Endodermal cell (in vitro differentiated cells): ENCODE results near the gene CHAD. TPM values are rescaled to one million over a fixed set of nuclear protein-coding genes. Genes with fewer than 3 reads are reported as not detected.

Experiments used
- DNase-seq: peaks from one replicate; pipeline ENCODE4 v3.0.0-alpha.2; 2017
- H3K27ac ChIP-seq: 2 replicates; pipeline ENCODE4 v1.5.1; 2013; ENCODE audit warnings: mild to moderate bottlenecking, low read depth, low read length, moderate library complexity
- H3K27me3 ChIP-seq: 2 replicates; pipeline ENCODE4 v1.6.1; 2013; ENCODE audit warnings: mild to moderate bottlenecking, low read length, moderate library complexity; ENCODE audit not compliant: insufficient read depth, control insufficient read depth, poor library complexity, severe bottlenecking
- H3K36me3 ChIP-seq: 2 replicates; pipeline ENCODE4 v1.7.0; 2013; ENCODE audit warnings: mild to moderate bottlenecking, low read length, moderate library complexity; ENCODE audit not compliant: control insufficient read depth, insufficient read depth
- H3K4me1 ChIP-seq: one replicate; pipeline ENCODE4 v1.7.0; 2013; ENCODE audit warnings: low read length; ENCODE audit not compliant: control insufficient read depth, insufficient read depth
- H3K4me3 ChIP-seq: 2 replicates; pipeline ENCODE4 v1.5.1; 2013; ENCODE audit warnings: mild to moderate bottlenecking, low read length, moderate library complexity
- H3K9ac ChIP-seq: 2 replicates; pipeline ENCODE4 v1.6.1; 2013; ENCODE audit warnings: mild to moderate bottlenecking, low read length, moderate library complexity; ENCODE audit not compliant: poor library complexity, severe bottlenecking; ENCODE audit errors: extremely low read depth
- H3K9me3 ChIP-seq: 2 replicates; pipeline ENCODE4 v1.6.1; 2013; ENCODE audit warnings: mild to moderate bottlenecking, low read length, moderate library complexity; ENCODE audit not compliant: control insufficient read depth
- H3K27ac Mint-ChIP-seq: 2 replicates; pipeline ENCODE4 v1.8.0; 2020; ENCODE audit warnings: mixed read lengths
- H3K27me3 Mint-ChIP-seq: 2 replicates; pipeline ENCODE4 v1.8.0; 2021; ENCODE audit warnings: mild to moderate bottlenecking, mixed read lengths; ENCODE audit not compliant: insufficient read depth
- H3K36me3 Mint-ChIP-seq: 2 replicates; pipeline ENCODE4 v1.8.0; 2020; ENCODE audit warnings: low read depth, mixed read lengths
- H3K4me1 Mint-ChIP-seq: 2 replicates; pipeline ENCODE4 v1.8.0; 2020; ENCODE audit warnings: mixed read lengths
- H3K4me3 Mint-ChIP-seq: 2 replicates; pipeline ENCODE4 v1.8.0; 2020; ENCODE audit warnings: mild to moderate bottlenecking, moderate library complexity, mixed read lengths
- H3K9me3 Mint-ChIP-seq: 2 replicates; pipeline ENCODE4 v1.8.0; 2020; ENCODE audit warnings: mild to moderate bottlenecking, mixed read lengths
- WGBS, 2 experiments: methylation state at CpG; one replicate each; pipeline versions ENCODE4 v1.1.5 to v1.1.7; 2013; ENCODE audit warnings: missing lambda C conversion rate in 2 of 2, mixed read lengths in 1 of 2; ENCODE audit not compliant: insufficient coverage in 1 of 2, insufficient read length in 1 of 2; 5-methylcytosine and 5-hydroxymethylcytosine counted together
- total RNA-seq, 2 donors: library from RNA; stranded (reverse); fragmentation: NEBNext Ultra II Directional in 1 of 2; extraction: Animal tissue kit (Norgen Biotek cat#: 25700) in 1 of 2; gene quantifications; 2 replicates in 1 of 2; 3 replicates in 1 of 2; pipeline ENCODE4 v1.2.1, GENCODE V29; 2021
- TF ChIP-seq, protein P1 (sequence below): fragments of 200-600 bp; sonication (generic); conservative IDR thresholded peaks from 2 replicates; pipeline ENCODE4 v1.5.0; 2021; ENCODE audit warnings: antibody characterized with exemption, mild to moderate bottlenecking

CHAD gene
- total RNA-seq, 2 donors from 2014 or later = 0.15 TPM; not detected in 1

- Mint-ChIP-seq H3K36me3 (no peaks in the 10 kb centered on the region), H3K9me3 (no peaks in the 10 kb centered on the region), H3K27ac (no peak overlapping the region), H3K4me3 (no peak overlapping the region), H3K27me3 (peaks cover 4% of the 10 kb centered on the region), H3K4me1 (no peaks in the 10 kb centered on the region)
- no peaks in the 10 kb centered on the region for H3K36me3 ChIP-seq
- no peaks in the 10 kb centered on the region for H3K27me3 ChIP-seq
- no peaks in the 10 kb centered on the region for H3K9me3 ChIP-seq
- H3K4me3 ChIP-seq = no peak overlapping the region
- no peak overlapping the region for H3K9ac ChIP-seq
- TF ChIP-seq, protein P1, sequence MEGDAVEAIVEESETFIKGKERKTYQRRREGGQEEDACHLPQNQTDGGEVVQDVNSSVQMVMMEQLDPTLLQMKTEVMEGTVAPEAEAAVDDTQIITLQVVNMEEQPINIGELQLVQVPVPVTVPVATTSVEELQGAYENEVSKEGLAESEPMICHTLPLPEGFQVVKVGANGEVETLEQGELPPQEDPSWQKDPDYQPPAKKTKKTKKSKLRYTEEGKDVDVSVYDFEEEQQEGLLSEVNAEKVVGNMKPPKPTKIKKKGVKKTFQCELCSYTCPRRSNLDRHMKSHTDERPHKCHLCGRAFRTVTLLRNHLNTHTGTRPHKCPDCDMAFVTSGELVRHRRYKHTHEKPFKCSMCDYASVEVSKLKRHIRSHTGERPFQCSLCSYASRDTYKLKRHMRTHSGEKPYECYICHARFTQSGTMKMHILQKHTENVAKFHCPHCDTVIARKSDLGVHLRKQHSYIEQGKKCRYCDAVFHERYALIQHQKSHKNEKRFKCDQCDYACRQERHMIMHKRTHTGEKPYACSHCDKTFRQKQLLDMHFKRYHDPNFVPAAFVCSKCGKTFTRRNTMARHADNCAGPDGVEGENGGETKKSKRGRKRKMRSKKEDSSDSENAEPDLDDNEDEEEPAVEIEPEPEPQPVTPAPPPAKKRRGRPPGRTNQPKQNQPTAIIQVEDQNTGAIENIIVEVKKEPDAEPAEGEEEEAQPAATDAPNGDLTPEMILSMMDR = no peak
- no peaks in the 10 kb centered on the region for H3K4me1 ChIP-seq
- peak; percentile 44 for DNase-seq
- 77 to 79% methylated on average over 5 to 7 of the region's 7 CpGs for WGBS, 2 experiments
- no peak overlapping the region for H3K27ac ChIP-seq
These were observed 29.6 kb upstream of the CHAD start for GRCh38 chr17:50498021-50498874.

GRCh38 chr17:50495918-50496317, 27.2 kb upstream of the CHAD start:
- no peak overlapping the region for H3K9ac ChIP-seq
- Mint-ChIP-seq H3K27ac (no peak overlapping the region), H3K27me3 (no peaks in the 10 kb centered on the region), H3K4me3 (no peak overlapping the region), H3K9me3 (no peaks in the 10 kb centered on the region), H3K36me3 (no peaks in the 10 kb centered on the region), H3K4me1 (no peaks in the 10 kb centered on the region)
- peak; percentile 29 for DNase-seq
- TF ChIP-seq, protein P1 = no peak
- H3K4me1 ChIP-seq = no peaks in the 10 kb centered on the region
- H3K9me3 ChIP-seq = no peaks in the 10 kb centered on the region
- no peak overlapping the region for H3K27ac ChIP-seq
- H3K36me3 ChIP-seq = no peaks in the 10 kb centered on the region
- no peak overlapping the region for H3K4me3 ChIP-seq
- H3K27me3 ChIP-seq = no peaks in the 10 kb centered on the region
- 95 to 97% methylated on average over 8 of the region's 8 CpGs for WGBS, 2 experiments

DNA sequence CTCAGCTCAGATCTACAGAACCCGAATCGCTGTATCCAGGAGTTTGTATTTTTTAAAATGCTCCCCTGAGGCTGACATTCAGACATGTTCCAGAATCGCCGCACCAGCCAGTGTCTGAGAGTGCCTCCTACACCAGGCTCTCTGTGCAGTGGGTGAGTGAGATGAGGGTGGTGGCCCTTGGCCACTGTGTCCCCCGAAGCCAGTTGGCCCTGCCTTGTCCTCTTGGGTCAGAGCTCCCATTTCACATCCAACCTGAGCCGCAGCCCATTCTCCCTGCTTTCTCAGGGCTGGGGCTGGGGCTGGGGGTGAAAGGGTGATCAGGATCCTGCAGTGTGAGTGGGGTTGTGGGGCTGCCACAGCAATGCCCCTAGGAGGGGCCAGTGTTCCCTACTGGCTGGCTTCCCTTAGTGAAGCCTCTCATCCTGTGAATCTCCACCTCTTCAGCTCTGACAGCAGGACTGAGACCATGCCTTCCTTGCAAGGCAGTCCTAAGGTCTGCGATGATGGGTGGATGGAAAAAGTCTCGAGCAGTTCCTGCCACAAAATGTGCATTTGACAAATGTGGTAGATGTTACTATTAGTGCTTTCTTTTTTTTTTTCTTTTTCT, 26.6 kb upstream of the CHAD start:
- no peak overlapping the region for H3K9ac ChIP-seq
- no peak overlapping the region for H3K4me3 Mint-ChIP-seq
- H3K9me3 ChIP-seq = no peaks in the 10 kb centered on the region
- 86% methylated on average over 8 of the region's 8 CpGs; no CpG with 5 or more reads in 1 of the 2 experiments for WGBS, 2 experiments
- no peak overlapping the region for H3K27ac Mint-ChIP-seq
- H3K4me3 ChIP-seq = no peak overlapping the region
- no peaks in the 10 kb centered on the region for H3K9me3 Mint-ChIP-seq
- H3K36me3 ChIP-seq = no peaks in the 10 kb centered on the region
- no peaks in the 10 kb centered on the region for H3K4me1 Mint-ChIP-seq
- DNase-seq = peak; percentile 46
- H3K36me3 Mint-ChIP-seq = no peaks in the 10 kb centered on the region
- no peaks in the 10 kb centered on the region for H3K4me1 ChIP-seq
- H3K27ac ChIP-seq = no peak overlapping the region
- TF ChIP-seq, protein P1 = no peak
- H3K27me3 ChIP-seq = no peaks in the 10 kb centered on the region
- H3K27me3 Mint-ChIP-seq = no peaks in the 10 kb centered on the region
